Osteoblast (primary cell): Measurements from ENCODE around the gene NUP205. TPM values are rescaled to one million over a fixed set of nuclear protein-coding genes. Genes with fewer than 3 reads are reported as not detected.

ENCODE experiments used
- DNase-seq: peaks from one replicate; pipeline ENCODE4 v3.0.0; 2011; ENCODE audit warnings: low spot score, mixed read lengths; ENCODE audit not compliant: insufficient read length; ENCODE audit errors: missing footprints
- H2AFZ ChIP-seq: 2 replicates; pipeline ENCODE4 v1.6.0; 2011; ENCODE audit warnings: mild to moderate bottlenecking, low read length
- H3K27ac ChIP-seq: 2 replicates; pipeline ENCODE4 v1.5.1; 2011; ENCODE audit warnings: mild to moderate bottlenecking, low read depth, low read length, moderate library complexity
- H3K27me3 ChIP-seq: 2 replicates; pipeline ENCODE4 v1.6.0; 2012; ENCODE audit warnings: mild to moderate bottlenecking, control low read depth, inconsistent platforms, low read length, moderate library complexity; ENCODE audit not compliant: insufficient read depth
- H3K36me3 ChIP-seq: 2 replicates; pipeline ENCODE4 v1.5.1; 2011; ENCODE audit warnings: mild to moderate bottlenecking, low read length, control low read depth, moderate library complexity; ENCODE audit not compliant: insufficient read depth
- H3K4me1 ChIP-seq: 2 replicates; pipeline ENCODE4 v1.5.1; 2011; ENCODE audit warnings: mild to moderate bottlenecking, low read length, control low read depth, moderate library complexity; ENCODE audit not compliant: insufficient read depth
- H3K4me2 ChIP-seq: 2 replicates; pipeline ENCODE4 v1.6.0; 2011; ENCODE audit warnings: mild to moderate bottlenecking, low read length; ENCODE audit not compliant: insufficient read depth
- H3K4me3 ChIP-seq: fragments of 200-600 bp; sonication (generic); 3 replicates; pipeline ENCODE4 v1.5.1; 2012; ENCODE audit warnings: mild to moderate bottlenecking, low read length, inconsistent platforms; ENCODE audit not compliant: insufficient read depth
- H3K79me2 ChIP-seq: 2 replicates; pipeline ENCODE4 v1.6.0; 2012; ENCODE audit warnings: mild to moderate bottlenecking, low read length, control low read depth, inconsistent platforms; ENCODE audit not compliant: insufficient read depth
- H3K9me3 ChIP-seq: 2 replicates; pipeline ENCODE4 v1.5.1; 2011; ENCODE audit warnings: low read depth, low read length, control low read depth
- H4K20me1 ChIP-seq: 2 replicates; pipeline ENCODE4 v1.6.0; 2012; ENCODE audit warnings: mild to moderate bottlenecking, low read length, control low read depth; ENCODE audit not compliant: insufficient read depth
- CTCF ChIP-seq: IDR thresholded peaks from 2 replicates; pipeline ENCODE4 v1.5.1; 2011; ENCODE audit warnings: mild to moderate bottlenecking, low read depth, low read length, moderate library complexity; ENCODE audit errors: extremely low read depth
- total RNA-seq: library from RNA; depleted of rRNA; stranded (reverse); fragments of >200 nt; gene quantifications from 2 replicates; pipeline ENCODE4 v1.2.3, GENCODE V29; 2012

Gene NUP205
- total RNA-seq, 1 donor: 33.7 TPM

DNA sequence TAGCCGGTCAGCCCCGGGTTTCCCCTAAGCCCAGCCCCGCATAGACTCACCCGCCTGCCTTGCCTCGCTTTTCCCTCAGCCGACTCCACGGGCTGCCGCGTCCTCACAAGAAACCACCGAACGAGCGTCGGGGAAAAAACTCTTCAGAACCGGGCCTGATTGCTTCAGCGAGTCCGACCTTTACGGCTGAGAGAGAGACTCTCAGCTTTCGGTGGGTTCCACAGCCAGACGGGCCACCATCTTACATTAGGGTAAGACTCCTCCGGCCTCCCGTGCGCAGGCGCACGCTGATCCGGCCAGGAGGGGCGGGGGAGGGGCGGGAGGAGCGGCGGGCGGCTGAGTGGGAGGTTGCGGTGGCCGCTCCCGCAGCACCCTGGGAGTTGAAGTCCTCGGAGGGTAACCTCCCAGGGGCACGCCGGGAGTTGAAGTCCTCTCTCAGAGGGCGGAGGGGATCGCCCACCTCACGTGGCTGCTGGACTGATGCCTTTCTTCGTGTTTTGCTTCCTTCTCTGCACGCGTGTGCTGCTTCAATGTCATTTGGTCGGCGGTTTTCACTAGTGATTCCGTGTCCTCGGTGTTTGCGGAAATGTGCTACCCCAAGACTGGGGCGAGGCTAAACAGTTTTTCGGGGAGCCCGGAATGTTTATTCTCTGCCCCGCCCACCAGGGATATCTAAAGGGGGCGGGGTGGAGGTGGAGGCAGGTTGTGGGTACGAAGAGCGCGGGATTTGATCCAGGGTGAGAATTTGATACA, 47.7 kb upstream of the NUP205 start, which contains the start of gene CNOT4:
TSS of gene CNOT4 (minus strand) at position 264 of the 753 bp plus-strand sequence. CDS start 71,771 bp downstream, outside the sequence.
- peak within 1 kb of the TSS; percentile 100 for H3K4me2 ChIP-seq
- H3K27ac ChIP-seq: peak within 1 kb of the TSS; percentile 94
- TF ChIP-seq CTCF: no peak
- no peaks in the 10 kb centered on the region for H3K27me3 ChIP-seq
- peaks cover 47% of the 10 kb centered on the region for H3K79me2 ChIP-seq
- H3K4me3 ChIP-seq: peak within 1 kb of the TSS; percentile 99
- H3K4me1 ChIP-seq: peaks cover 16% of the 10 kb centered on the region
- H3K9me3 ChIP-seq: no peaks in the 10 kb centered on the region
- H2AFZ ChIP-seq: peak within 1 kb of the TSS; percentile 99
- H3K36me3 ChIP-seq: no peaks in the 10 kb centered on the region
- DNase-seq: peak; percentile 98
- peaks cover 16% of the 10 kb centered on the region for H4K20me1 ChIP-seq

GRCh38 chr7:135510592-135511183, 47.0 kb upstream of the NUP205 start:
- Histone ChIP-seq H2AFZ (peak overlapping the region; percentile 99), H3K9me3 (no peaks in the 10 kb centered on the region), H4K20me1 (peaks cover 16% of the 10 kb centered on the region), H3K4me1 (peaks cover 16% of the 10 kb centered on the region), H3K27me3 (no peaks in the 10 kb centered on the region), H3K79me2 (peaks cover 41% of the 10 kb centered on the region), H3K27ac (peak overlapping the region; percentile 23), H3K4me3 (peak overlapping the region; percentile 99), H3K36me3 (no peaks in the 10 kb centered on the region), H3K4me2 (peak overlapping the region; percentile 100)
- DNase-seq: no peak
- peak; percentile 20 for TF ChIP-seq CTCF

- Histone ChIP-seq H3K4me3 (no peak overlapping the region), H3K4me1 (peaks cover 16% of the 10 kb centered on the region), H3K79me2 (peaks cover 26% of the 10 kb centered on the region), H3K9me3 (no peaks in the 10 kb centered on the region), H3K4me2 (no peak overlapping the region), H4K20me1 (peaks cover 16% of the 10 kb centered on the region), H2AFZ (no peak overlapping the region), H3K36me3 (no peaks in the 10 kb centered on the region), H3K27ac (no peak overlapping the region), H3K27me3 (no peaks in the 10 kb centered on the region)
- no peak for DNase-seq
- TF ChIP-seq CTCF: peak; percentile 71
These were observed 45.4 kb upstream of the NUP205 start for GRCh38 chr7:135512135-135512887.
